Pancreas (tissue), 10 donors: ENCODE measurements around the gene GRIP2. TPM values are rescaled to one million over a fixed set of nuclear protein-coding genes. Genes with fewer than 3 reads are reported as not detected.

Experiments used
- ATAC-seq, 4 donors: fragments of 200-7000 bp; cut with Tn5 transposase; one replicate each; pipeline versions ENCODE4 v1.8.0 to v1.9.1; 2020; ENCODE audit warnings: mild to moderate bottlenecking in 4 of 4, moderate library complexity in 4 of 4
- DNase-seq, 6 donors: peaks; one replicate each; pipeline ENCODE4 v3.0.0-alpha.2; 2020
- FAIRE-seq: peaks from 2 replicates; lab custom pipeline; 2012; peaks lifted over from hg19 to GRCh38; lab: Jason Lieb, UNC
- H3K27ac ChIP-seq, 4 donors: fragments of 200-600 bp; sonication (generic); 1 replicate in 3 of 4; 2 replicates in 1 of 4; pipeline versions ENCODE4 v1.5.0 to v1.8.0; 2020
- H3K27me3 ChIP-seq, 4 donors: fragments of 200-600 bp; one replicate each; pipeline ENCODE4 v1.8.0; 2021
- H3K36me3 ChIP-seq, 3 donors: fragments of 200-600 bp; sonication (generic) in 1 of 3; one replicate each; pipeline versions ENCODE4 v1.5.0 to v1.8.0; 2020 to 2021
- H3K4me1 ChIP-seq, 3 donors: fragments of 200-600 bp; one replicate each; pipeline ENCODE4 v1.8.0; 2021
- H3K4me3 ChIP-seq, 4 donors: fragments of 200-600 bp; sonication (generic) in 2 of 4; one replicate each; pipeline versions ENCODE4 v1.5.0 to v1.8.0; 2020 to 2021
- H3K9me3 ChIP-seq, 4 donors: fragments of 200-600 bp; one replicate each; pipeline ENCODE4 v1.8.0; 2021
- WGBS, 2 donors: extraction: QIAGEN DNeasy Blood & Tissue Kit; methylation state at CpG; one replicate each; pipeline ENCODE4 v1.1.7; 2013; 5-methylcytosine and 5-hydroxymethylcytosine counted together
- intact Hi-C, 3 donors: fragments of 100-400 bp; cut with DNase I; formaldehyde crosslinking; loops; one replicate each; pipeline versions ENCODE4 v1.11.1 to v1.14.2; 2022
- polyA plus RNA-seq, 2 donors: library from polyadenylated mRNA; stranded (reverse); fragments of 200-250 nt; gene quantifications; one replicate each; pipeline ENCODE4 v1.2.3, GENCODE V29; 2013
- total RNA-seq, 6 donors: library from RNA; stranded (reverse); fragmentation: NEBNext Ultra II Directional in 4 of 6; extraction: Animal tissue kit (Norgen Biotek cat#: 25700) in 4 of 6; gene quantifications; one replicate each; pipeline versions ENCODE4 v1.2.1 to v1.2.4, GENCODE V29; 2021 to 2023
- TF ChIP-seq, protein P1 (sequence below), 4 donors: fragments of 200-600 bp; sonication (generic) in 3 of 4; IDR thresholded peaks; one replicate each; pipeline versions ENCODE4 v1.5.0 to v1.8.0; 2021; ENCODE audit warnings: antibody characterized with exemption in 4 of 4
- donor health status: healthy with polysubstance abuse.
- donor health status: DM: no; HTN: no; CAD: no; lungs with moderate emphysema.
- donor health status: DM: no; HTN: no; CAD: no.
- donor health status: control.
- donor health status: control.
- donor health status: Bipolar disorder and iron deficiency.
- donor health status: DM: yes; HTN: yes; CAD: no.
- donor health status: DM: no; HTN: no; CAD: no.
- donor health status: DM: no; HTN: no; CAD: no.
- donor health status: DM: yes; HTN: yes; CAD: no.

Gene GRIP2
- total and polyA plus RNA-seq, 8 donors: 0.16 to 0.94 (median 0.35) TPM

DNA sequence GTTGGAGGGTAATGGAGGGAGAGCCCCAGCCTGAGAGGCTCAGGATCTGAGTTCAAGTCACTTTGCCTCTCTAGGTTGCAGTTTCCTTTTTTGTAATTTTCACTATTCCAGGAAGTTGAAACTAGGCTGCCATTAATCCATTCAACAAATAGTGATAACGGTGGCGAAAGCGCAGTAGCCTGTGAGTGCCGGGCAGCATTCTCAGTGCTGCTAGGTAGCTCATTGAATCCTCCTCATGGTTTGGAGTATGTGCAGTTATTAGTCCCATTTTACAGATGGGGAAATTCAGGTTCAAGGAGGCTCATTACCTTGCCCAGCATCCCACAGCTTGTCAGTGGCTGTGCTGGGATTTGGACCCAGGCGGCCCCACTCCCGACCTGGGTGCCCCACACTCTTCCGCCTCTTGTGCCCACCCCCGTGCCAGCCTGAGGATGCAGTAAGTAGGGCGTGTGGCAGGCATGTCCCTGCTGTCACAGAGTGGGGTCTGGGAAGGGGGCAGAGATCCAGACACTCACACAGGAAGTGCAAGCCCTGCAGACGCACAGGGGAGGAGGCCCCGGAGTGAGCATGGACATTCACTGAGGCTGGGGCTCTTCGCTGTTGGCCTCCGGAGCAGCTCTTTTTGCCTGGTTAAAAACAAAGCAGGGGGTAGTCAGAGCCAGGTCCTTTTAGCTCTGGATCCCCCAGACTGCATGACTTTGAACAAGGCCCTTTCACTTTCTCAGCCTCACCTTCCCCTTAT lies 79.0 kb downstream of the GRIP2 start:
- Histone ChIP-seq H3K4me3 (no peak overlapping the region), H3K27me3 (no peaks in the 10 kb centered on the region), H3K36me3 (no peaks in the 10 kb centered on the region), H3K27ac (peak overlapping the region in 2 of 4 donors; percentile 19 to 46), H3K9me3 (no peaks in the 10 kb centered on the region), H3K4me1 (peaks cover 0 to 23% (median 0%) of the 10 kb centered on the region in 3 donors)
- intact Hi-C loops: loop anchor here in 1 of 3 donors (5.0 to 10.0 kb wide), 3 partner anchors 199 to 566 kb away; no protein-coding TSS in a partner anchor
- DNase-seq (no peak), ATAC-seq (peak; percentile 22 to 60 (median 42)), FAIRE-seq (no peak)
- 63 to 72% methylated on average over 13 of the region's 13 CpGs for whole genome bisulfite sequencing, 2 donors
- TF ChIP-seq, protein P1, sequence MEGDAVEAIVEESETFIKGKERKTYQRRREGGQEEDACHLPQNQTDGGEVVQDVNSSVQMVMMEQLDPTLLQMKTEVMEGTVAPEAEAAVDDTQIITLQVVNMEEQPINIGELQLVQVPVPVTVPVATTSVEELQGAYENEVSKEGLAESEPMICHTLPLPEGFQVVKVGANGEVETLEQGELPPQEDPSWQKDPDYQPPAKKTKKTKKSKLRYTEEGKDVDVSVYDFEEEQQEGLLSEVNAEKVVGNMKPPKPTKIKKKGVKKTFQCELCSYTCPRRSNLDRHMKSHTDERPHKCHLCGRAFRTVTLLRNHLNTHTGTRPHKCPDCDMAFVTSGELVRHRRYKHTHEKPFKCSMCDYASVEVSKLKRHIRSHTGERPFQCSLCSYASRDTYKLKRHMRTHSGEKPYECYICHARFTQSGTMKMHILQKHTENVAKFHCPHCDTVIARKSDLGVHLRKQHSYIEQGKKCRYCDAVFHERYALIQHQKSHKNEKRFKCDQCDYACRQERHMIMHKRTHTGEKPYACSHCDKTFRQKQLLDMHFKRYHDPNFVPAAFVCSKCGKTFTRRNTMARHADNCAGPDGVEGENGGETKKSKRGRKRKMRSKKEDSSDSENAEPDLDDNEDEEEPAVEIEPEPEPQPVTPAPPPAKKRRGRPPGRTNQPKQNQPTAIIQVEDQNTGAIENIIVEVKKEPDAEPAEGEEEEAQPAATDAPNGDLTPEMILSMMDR (IDR thresholded peaks at IDR 0.05): no peak

DNA sequence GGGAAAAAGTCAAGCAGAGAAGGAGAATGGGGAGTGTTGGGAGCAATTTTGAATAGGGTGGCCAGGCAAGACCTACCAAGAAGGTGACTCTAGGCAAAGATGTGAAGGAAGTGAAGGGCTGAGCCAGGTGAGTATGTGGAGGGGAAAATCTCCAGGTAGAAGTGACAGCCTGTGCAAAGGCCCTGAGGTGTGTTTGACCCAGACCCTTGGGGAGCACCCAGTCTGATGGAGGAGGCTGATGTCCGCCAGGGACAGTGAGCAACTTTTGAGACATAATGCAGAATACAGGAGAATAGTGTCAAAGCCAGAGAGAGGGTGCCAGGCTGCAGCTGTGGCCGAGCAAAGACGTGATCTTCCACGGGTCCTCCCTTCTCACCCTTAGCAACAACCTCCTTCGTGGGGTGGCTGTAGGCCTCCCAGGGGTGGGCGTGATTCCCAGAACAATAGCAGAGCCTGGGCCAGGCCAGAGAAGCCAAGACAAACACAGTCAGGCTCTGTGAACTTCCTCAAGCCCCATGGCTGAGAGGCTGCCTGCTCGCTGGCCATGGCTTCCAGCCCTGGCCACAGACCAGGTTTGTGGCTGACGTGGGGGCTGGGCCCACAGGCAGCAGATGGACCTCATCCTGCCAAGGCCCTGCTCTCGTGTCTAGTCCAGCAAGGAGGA lies 79.7 kb downstream of the GRIP2 start:
- TF ChIP-seq, protein P1 (IDR thresholded peaks at IDR 0.05): no peak
- peak overlapping the region in 3 of 4 donors; percentile 4 to 46 (median 19) for H3K27ac ChIP-seq
- ATAC-seq (peak; percentile 72 to 89 (median 87)), DNase-seq (peak; percentile 69 to 86 (median 74)), FAIRE-seq (no peak)
- H3K9me3 ChIP-seq: no peaks in the 10 kb centered on the region
- WGBS, 2 donors: 27 to 29% methylated on average over 9 of the region's 9 CpGs
- H3K4me3 ChIP-seq: no peak overlapping the region
- no peaks in the 10 kb centered on the region for H3K36me3 ChIP-seq
- no peaks in the 10 kb centered on the region for H3K27me3 ChIP-seq
- intact Hi-C loops: loop anchor here in 1 of 3 donors (5.0 to 10.0 kb wide), 3 partner anchors 198 to 566 kb away; no protein-coding TSS in a partner anchor
- peaks cover 0 to 23% (median 0%) of the 10 kb centered on the region in 3 donors for H3K4me1 ChIP-seq

DNA sequence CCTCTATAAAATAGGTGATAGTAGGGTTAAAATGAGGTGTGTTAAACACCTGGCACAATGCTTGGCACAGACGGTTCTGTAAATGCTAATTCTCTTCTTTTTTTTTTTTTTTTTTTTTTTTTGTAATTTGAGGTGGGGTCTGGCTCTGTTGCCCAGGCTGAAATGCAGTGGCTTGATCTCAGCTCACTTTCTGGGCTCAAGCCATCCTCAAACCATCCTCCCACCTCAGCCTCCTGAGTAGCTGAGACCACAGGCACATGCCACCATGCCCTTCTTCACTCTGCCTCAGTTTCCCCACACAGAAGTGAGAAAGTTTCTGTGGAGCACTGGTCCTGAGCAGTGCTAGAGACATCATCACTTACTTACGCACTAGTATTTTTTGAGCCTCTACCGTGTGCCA lies 80.4 kb downstream of the GRIP2 start:
- intact Hi-C loops: loop anchor here in 1 of 3 donors (5.0 to 10.0 kb wide), 3 partner anchors 197 to 565 kb away; no protein-coding TSS in a partner anchor
- Histone ChIP-seq H3K36me3 (no peaks in the 10 kb centered on the region), H3K27ac (peak overlapping the region in 3 of 4 donors; percentile 4 to 71 (median 22)), H3K27me3 (no peaks in the 10 kb centered on the region), H3K9me3 (no peaks in the 10 kb centered on the region), H3K4me1 (peaks cover 0 to 23% (median 0%) of the 10 kb centered on the region in 3 donors), H3K4me3 (no peak overlapping the region)
- ATAC-seq (no peak), DNase-seq (no peak), FAIRE-seq (no peak)
- TF ChIP-seq, protein P1 (IDR thresholded peaks at IDR 0.05): no peak
- 45 to 65% methylated on average over 3 of the region's 3 CpGs for WGBS, 2 donors

DNA sequence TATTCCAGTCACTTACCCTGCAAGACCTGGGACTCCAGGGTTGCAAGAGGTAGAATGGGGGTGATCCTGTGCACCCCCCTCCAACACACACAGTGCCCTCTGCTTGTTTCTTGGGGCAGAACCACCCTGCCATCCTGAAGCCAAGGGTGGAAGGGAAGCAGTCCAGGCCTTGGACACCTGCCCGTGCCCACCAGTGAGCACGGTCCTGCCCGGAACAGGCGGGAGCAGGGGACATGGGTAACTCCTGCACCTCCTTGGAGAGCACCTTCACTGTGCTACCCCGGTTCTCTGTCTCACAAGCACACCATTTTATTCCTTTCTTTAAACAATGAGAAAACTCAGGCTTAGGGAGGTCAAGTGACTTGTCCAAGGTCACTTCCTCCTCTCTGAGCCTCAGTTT lies 80.8 kb downstream of the GRIP2 start:
- FAIRE-seq (no peak), DNase-seq (no peak), ATAC-seq (no peak)
- H3K4me1 ChIP-seq: peaks cover 0 to 23% (median 0%) of the 10 kb centered on the region in 3 donors
- H3K9me3 ChIP-seq: no peaks in the 10 kb centered on the region
- 57 to 71% methylated on average over 5 of the region's 5 CpGs for WGBS, 2 donors
- peak overlapping the region; percentile 4 to 71 (median 28) for H3K27ac ChIP-seq
- H3K36me3 ChIP-seq: no peaks in the 10 kb centered on the region
- intact Hi-C loops: no loop called here
- TF ChIP-seq, protein P1 (IDR thresholded peaks at IDR 0.05): no peak
- no peak overlapping the region for H3K4me3 ChIP-seq
- H3K27me3 ChIP-seq: no peaks in the 10 kb centered on the region
